HepG2 (cell line): ENCODE data around the gene NAPG. TPM values are rescaled to one million over a fixed set of nuclear protein-coding genes. Genes with fewer than 3 reads are reported as not detected.

Experiments
- CHD4 ChIP-seq: fragments of 200-600 bp; sonication (generic); IDR thresholded peaks from 2 replicates; pipeline ENCODE4 v1.7.0; 2017; ENCODE audit warnings: mild to moderate bottlenecking, low read length, borderline replicate concordance
- ETV6 ChIP-seq: sonication (generic); formaldehyde crosslinking; conservative IDR thresholded peaks from 2 replicates; pipeline ENCODE4 v1.4.0; 2020; ENCODE audit warnings: missing genetic modification reagents
- FLYWCH1 ChIP-seq: sonication (generic); formaldehyde crosslinking; IDR thresholded peaks from 2 replicates; pipeline ENCODE4 v1.8.1; 2023; ENCODE audit warnings: mild to moderate bottlenecking, missing genetic modification reagents
- NCOA1 ChIP-seq: sonication (generic); formaldehyde crosslinking; IDR thresholded peaks from 2 replicates; pipeline ENCODE4 v1.9.0; 2021; ENCODE audit warnings: missing genetic modification reagents
- REPIN1 ChIP-seq: sonication (generic); formaldehyde crosslinking; IDR thresholded peaks from 2 replicates; pipeline ENCODE4 v1.8.0; 2022; ENCODE audit warnings: missing genetic modification reagents, low read depth, mild to moderate bottlenecking, borderline replicate concordance
- SRSF4 ChIP-seq: fragments of 200-400 bp; formaldehyde crosslinking; IDR thresholded peaks from one replicate; pipeline ENCODE4 v1.6.1; 2018; ENCODE audit warnings: mild to moderate bottlenecking, low read depth, low read length, moderate library complexity; ENCODE audit not compliant: poor library complexity, severe bottlenecking
- UBTF ChIP-seq: sonication (generic); formaldehyde crosslinking; IDR thresholded peaks from 2 replicates; pipeline ENCODE4 v1.4.0; 2020; ENCODE audit warnings: mild to moderate bottlenecking, missing genetic modification reagents
- ZFP36L2 ChIP-seq: sonication (generic); formaldehyde crosslinking; IDR thresholded peaks from 2 replicates; pipeline ENCODE4 v1.4.0; 2020; ENCODE audit warnings: missing genetic modification reagents
- ZFYVE20 ChIP-seq: sonication (generic); formaldehyde crosslinking; IDR thresholded peaks from 2 replicates; pipeline ENCODE4 v1.8.0; 2023; ENCODE audit warnings: low read depth, mild to moderate bottlenecking, moderate library complexity, missing genetic modification reagents, borderline replicate concordance
- ZNF253 ChIP-seq: sonication (generic); formaldehyde crosslinking; IDR thresholded peaks from 2 replicates; pipeline ENCODE4 v1.8.0; 2022; ENCODE audit warnings: mild to moderate bottlenecking, missing genetic modification reagents, borderline replicate concordance
- ZNF276 ChIP-seq: sonication (generic); formaldehyde crosslinking; IDR thresholded peaks from 2 replicates; pipeline ENCODE4 v1.4.0; 2020; ENCODE audit warnings: mild to moderate bottlenecking, low read depth, missing genetic modification reagents
- ZNF496 ChIP-seq: sonication (generic); formaldehyde crosslinking; IDR thresholded peaks from 2 replicates; pipeline ENCODE4 v1.8.1; 2023; ENCODE audit warnings: mild to moderate bottlenecking, moderate library complexity, missing genetic modification reagents; ENCODE audit not compliant: insufficient replicate concordance
- ZNF569 ChIP-seq: sonication (generic); formaldehyde crosslinking; IDR thresholded peaks from 2 replicates; pipeline ENCODE4 v1.5.0; 2020; ENCODE audit warnings: mild to moderate bottlenecking, missing genetic modification reagents, moderate library complexity, borderline replicate concordance
- ZNF639 ChIP-seq: conservative IDR thresholded peaks from 2 replicates; pipeline ENCODE4 v1.6.1; 2018; ENCODE audit warnings: missing genetic modification reagents
- ZNF770 ChIP-seq: sonication (generic); formaldehyde crosslinking; IDR thresholded peaks from 2 replicates; pipeline ENCODE4 v1.5.0; 2020; ENCODE audit warnings: mild to moderate bottlenecking, missing genetic modification reagents
- ZNF850 ChIP-seq: sonication (generic); formaldehyde crosslinking; conservative IDR thresholded peaks from 2 replicates; pipeline ENCODE4 v1.9.0; 2021; ENCODE audit warnings: mild to moderate bottlenecking, missing genetic modification reagents
- polyA plus RNA-seq, 8 experiments: library from polyadenylated mRNA; depleted of rRNA in 3 of 8; stranded (reverse) in 7 of 8; unstranded in 1 of 8; fragments of >200 nt; fragmentation: Illumina TruSeq in 4 of 8; extraction: Trizol in 4 of 8; gene quantifications; 2 replicates each; pipeline versions ENCODE4 v1.2.1 to v1.2.3, GENCODE V29; 2011 to 2016; ENCODE audit warnings: low read depth in 4 of 8, missing spikeins in 1 of 8, mixed read lengths in 1 of 8; ENCODE audit not compliant: insufficient read depth in 1 of 8
- total RNA-seq, 5 experiments: library from RNA; depleted of rRNA; stranded (reverse); fragments of >200 nt; fragmentation: Illumina TruSeq; extraction: Trizol; gene quantifications; 2 replicates each; pipeline ENCODE4 v1.2.3, GENCODE V29; 2016; ENCODE audit warnings: low read depth in 1 of 5
- TF ChIP-seq, protein P1 (sequence below): sonication (generic); formaldehyde crosslinking; IDR thresholded peaks from 2 replicates; pipeline ENCODE4 v1.8.0; 2022; ENCODE audit warnings: missing genetic modification reagents, low read depth, mild to moderate bottlenecking, borderline replicate concordance
- TF ChIP-seq, protein P2 (sequence below): sonication (generic); formaldehyde crosslinking; IDR thresholded peaks from 2 replicates; pipeline ENCODE4 v1.4.0; 2020; ENCODE audit warnings: mild to moderate bottlenecking, missing genetic modification reagents

NAPG gene
- total and polyA plus RNA-seq, 2 of the 13 experiments (the other 11 are each of a cell fraction or from before 2014, with no cell fraction given): 19.8 to 34.4 TPM

DNA sequence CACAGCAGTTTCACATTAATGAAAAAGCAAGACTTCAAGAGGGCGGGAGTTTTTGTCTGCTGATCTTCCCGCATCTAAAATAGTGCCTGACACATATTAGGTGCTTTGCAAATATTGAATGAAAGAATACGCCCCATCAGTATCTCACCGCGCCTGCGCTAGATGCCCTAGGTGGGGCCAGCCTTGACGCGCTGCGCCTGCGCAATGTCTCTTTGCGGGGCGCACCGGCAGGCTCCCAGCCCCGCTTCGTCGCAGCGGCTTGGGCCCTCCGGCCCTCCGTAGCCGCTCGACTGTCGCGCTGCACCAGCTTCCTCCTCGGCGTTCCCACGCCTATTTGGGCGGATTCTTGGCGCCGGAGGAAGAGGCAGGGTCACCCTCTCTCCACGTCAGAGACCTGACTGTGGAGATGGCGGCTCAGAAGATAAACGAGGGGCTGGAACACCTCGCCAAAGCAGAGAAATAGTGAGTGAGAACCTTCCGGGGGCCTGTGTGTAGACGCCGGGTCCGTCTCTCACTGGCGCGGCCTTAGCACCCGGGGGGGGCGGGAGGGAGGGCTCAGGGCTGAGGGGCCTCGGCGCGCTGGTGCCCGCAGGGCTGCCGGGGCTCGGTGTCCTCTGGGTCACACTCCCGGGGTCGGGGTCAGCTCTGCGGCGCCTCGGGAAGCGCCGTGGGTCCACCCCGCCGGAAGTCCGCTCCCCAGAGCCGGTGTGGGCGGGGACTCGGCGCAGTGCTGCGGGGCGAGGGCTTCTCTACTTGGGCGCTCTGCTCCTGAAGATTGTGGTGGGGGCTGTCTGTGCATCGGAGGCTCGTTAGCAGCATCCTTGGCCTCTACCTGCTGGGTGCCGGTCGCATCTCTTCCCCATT lies at the start of gene NAPG (continued):
- no peak for TF ChIP-seq ZFP36L2
- TF ChIP-seq, protein P1, sequence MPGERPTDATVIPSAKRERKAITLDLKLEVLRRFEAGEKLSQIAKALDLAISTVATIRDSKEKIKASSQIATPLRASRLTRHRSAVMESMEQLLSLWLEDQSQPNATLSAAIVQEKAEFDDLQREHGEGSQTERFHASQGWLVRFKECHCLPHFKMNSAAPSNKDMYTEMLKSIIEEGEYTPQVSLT (CRISPR knock-in tag): no peak
- no peak for TF ChIP-seq ZFYVE20 (CRISPR knock-in tag)
- TF ChIP-seq ZNF569 (CRISPR knock-in tag): no peak
- no peak for TF ChIP-seq CHD4
- TF ChIP-seq SRSF4: no peak
- TF ChIP-seq, protein P2, sequence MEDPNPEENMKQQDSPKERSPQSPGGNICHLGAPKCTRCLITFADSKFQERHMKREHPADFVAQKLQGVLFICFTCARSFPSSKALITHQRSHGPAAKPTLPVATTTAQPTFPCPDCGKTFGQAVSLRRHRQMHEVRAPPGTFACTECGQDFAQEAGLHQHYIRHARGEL (CRISPR knock-in tag): no peak
- no peak for TF ChIP-seq ZNF850 (CRISPR knock-in tag)
- TF ChIP-seq ZNF496 (CRISPR knock-in tag): no peak
- no peak for TF ChIP-seq FLYWCH1 (CRISPR knock-in tag)
- no peak for TF ChIP-seq ETV6 (CRISPR knock-in tag)
- peak; percentile 55; the same call in 1 of the 2 replicates for TF ChIP-seq REPIN1 (CRISPR knock-in tag)
- peak; percentile 47; the same call in 1 of the 2 replicates for TF ChIP-seq UBTF
- TF ChIP-seq ZNF770 (CRISPR knock-in tag): no peak
- TF ChIP-seq ZNF276 (CRISPR knock-in tag): no peak
- no peak for TF ChIP-seq NCOA1
- TF ChIP-seq ZNF639 (CRISPR knock-in tag): peak; percentile 60; the same call in 1 of the 2 replicates
- no peak for TF ChIP-seq ZNF253
